GM19193 (cell line): Measurements from ENCODE around the gene ARHGEF28.

ENCODE experiments used
- POLR2A ChIP-seq: IDR thresholded peaks from 4 replicates; pipeline ENCODE4 v1.6.1; 2011; ENCODE audit not compliant: insufficient read depth, insufficient read length; ENCODE audit errors: extremely low read depth

Gene ARHGEF28

GRCh38 chr5:73945505-73945904, 319.5 kb downstream of the ARHGEF28 start:
- no peak for TF ChIP-seq POLR2A

- no peak for TF ChIP-seq POLR2A
Observed at GRCh38 chr5:73946278-73946677, 320.3 kb downstream of the ARHGEF28 start.

- no peak for TF ChIP-seq POLR2A
Observed at GRCh38 chr5:73946919-73947602, 321.1 kb downstream of the ARHGEF28 start.

GRCh38 chr5:73947906-73948640, 322.1 kb downstream of the ARHGEF28 start:
- TF ChIP-seq POLR2A: no peak

GRCh38 chr5:73948720-73949119, 322.7 kb downstream of the ARHGEF28 start:
- TF ChIP-seq POLR2A: no peak

- TF ChIP-seq POLR2A: no peak
Observed at GRCh38 chr5:73950441-73950873, 324.5 kb downstream of the ARHGEF28 start.

- TF ChIP-seq POLR2A: no peak
Observed at GRCh38 chr5:73950912-73951430, 325.0 kb downstream of the ARHGEF28 start.

- TF ChIP-seq POLR2A: no peak
Observed at GRCh38 chr5:73952872-73953271, 326.9 kb downstream of the ARHGEF28 start.

- no peak for TF ChIP-seq POLR2A
Observed at GRCh38 chr5:73954381-73954780, 328.4 kb downstream of the ARHGEF28 start.

GRCh38 chr5:73955271-73955846, 329.4 kb downstream of the ARHGEF28 start:
- no peak for TF ChIP-seq POLR2A

GRCh38 chr5:73957397-73958001, 331.5 kb downstream of the ARHGEF28 start:
- TF ChIP-seq POLR2A: no peak

GRCh38 chr5:73958037-73958436, 332.0 kb downstream of the ARHGEF28 start:
- no peak for TF ChIP-seq POLR2A

GRCh38 chr5:73960023-73960422, 334.0 kb downstream of the ARHGEF28 start:
- TF ChIP-seq POLR2A: no peak

- TF ChIP-seq POLR2A: no peak
Observed at GRCh38 chr5:73960426-73960825, 334.4 kb downstream of the ARHGEF28 start.

GRCh38 chr5:73962801-73963425, 336.9 kb downstream of the ARHGEF28 start:
- no peak for TF ChIP-seq POLR2A
